HepG2 (cell line): ENCODE results near the gene SPTAN1.
"Not testable (repeated sequence)": the region's sequence is repeated elsewhere in the genome, so short reads cannot be mapped to it uniquely, and the experiment has no call there.

Experiments
- ZNF367 ChIP-seq: sonication (generic); formaldehyde crosslinking; IDR thresholded peaks from 2 replicates; pipeline ENCODE4 v1.4.0; 2020; ENCODE audit warnings: missing genetic modification reagents, borderline replicate concordance
- TF ChIP-seq, protein P1 (sequence below): sonication (generic); formaldehyde crosslinking; IDR thresholded peaks from 2 replicates; pipeline ENCODE4 v1.5.0; 2020; ENCODE audit warnings: mild to moderate bottlenecking, missing genetic modification reagents, moderate library complexity

DNA sequence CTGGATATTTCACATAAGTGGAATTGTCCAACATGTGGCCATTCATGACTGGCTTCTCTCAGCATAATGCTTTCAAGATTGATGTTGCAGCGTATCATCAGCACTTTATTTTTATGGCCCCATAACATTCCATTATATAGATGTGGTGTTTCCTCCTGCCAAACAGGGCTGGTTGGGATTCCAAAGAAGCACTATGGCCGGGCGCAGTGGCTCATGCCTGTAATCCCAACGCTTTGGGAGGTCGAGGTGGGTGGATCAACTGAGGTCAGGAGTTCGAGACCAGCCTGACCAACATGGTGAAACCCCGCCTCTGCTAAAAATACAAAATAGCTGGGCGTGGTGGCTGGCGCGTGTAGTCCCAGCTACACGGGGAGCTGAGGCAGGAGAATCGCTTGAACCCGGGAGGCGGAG is 49.0 kb upstream of the SPTAN1 start:
- not testable (repeated sequence) for TF ChIP-seq ZNF367
- TF ChIP-seq, protein P1, sequence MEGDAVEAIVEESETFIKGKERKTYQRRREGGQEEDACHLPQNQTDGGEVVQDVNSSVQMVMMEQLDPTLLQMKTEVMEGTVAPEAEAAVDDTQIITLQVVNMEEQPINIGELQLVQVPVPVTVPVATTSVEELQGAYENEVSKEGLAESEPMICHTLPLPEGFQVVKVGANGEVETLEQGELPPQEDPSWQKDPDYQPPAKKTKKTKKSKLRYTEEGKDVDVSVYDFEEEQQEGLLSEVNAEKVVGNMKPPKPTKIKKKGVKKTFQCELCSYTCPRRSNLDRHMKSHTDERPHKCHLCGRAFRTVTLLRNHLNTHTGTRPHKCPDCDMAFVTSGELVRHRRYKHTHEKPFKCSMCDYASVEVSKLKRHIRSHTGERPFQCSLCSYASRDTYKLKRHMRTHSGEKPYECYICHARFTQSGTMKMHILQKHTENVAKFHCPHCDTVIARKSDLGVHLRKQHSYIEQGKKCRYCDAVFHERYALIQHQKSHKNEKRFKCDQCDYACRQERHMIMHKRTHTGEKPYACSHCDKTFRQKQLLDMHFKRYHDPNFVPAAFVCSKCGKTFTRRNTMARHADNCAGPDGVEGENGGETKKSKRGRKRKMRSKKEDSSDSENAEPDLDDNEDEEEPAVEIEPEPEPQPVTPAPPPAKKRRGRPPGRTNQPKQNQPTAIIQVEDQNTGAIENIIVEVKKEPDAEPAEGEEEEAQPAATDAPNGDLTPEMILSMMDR (CRISPR knock-in tag) = not testable (repeated sequence)
